HepG2 (cell line): ENCODE measurements around the gene MFRP. TPM values are rescaled to one million over a fixed set of nuclear protein-coding genes. Genes with fewer than 3 reads are reported as not detected.

Experiments used
- FOSL2 ChIP-seq: sonication (generic); formaldehyde crosslinking; IDR thresholded peaks from 2 replicates; pipeline ENCODE4 v1.4.0; 2020; ENCODE audit warnings: missing genetic modification reagents
- FOXC1 ChIP-seq: sonication (generic); formaldehyde crosslinking; IDR thresholded peaks from 2 replicates; pipeline ENCODE4 v1.8.0; 2022; ENCODE audit warnings: mild to moderate bottlenecking, missing genetic modification reagents, borderline replicate concordance
- IRF2 ChIP-seq: IDR thresholded peaks from 2 replicates; pipeline ENCODE4 v1.6.1; 2018; ENCODE audit warnings: missing genetic modification reagents, missing compliant biosample characterization
- KDM3A ChIP-seq: IDR thresholded peaks from 2 replicates; pipeline ENCODE4 v1.6.1; 2018; ENCODE audit warnings: low read depth, missing compliant biosample characterization
- MEF2D ChIP-seq: sonication (generic); formaldehyde crosslinking; IDR thresholded peaks from 2 replicates; pipeline ENCODE4 v1.5.1; 2020; ENCODE audit warnings: mild to moderate bottlenecking, missing genetic modification reagents
- NCOA2 ChIP-seq: sonication (generic); formaldehyde crosslinking; IDR thresholded peaks from 2 replicates; pipeline ENCODE4 v1.8.0; 2022; ENCODE audit warnings: inconsistent platforms
- NR2F6 ChIP-seq, 2 experiments: IDR thresholded peaks; 2 replicates each; pipeline ENCODE4 v1.6.1; 2016; ENCODE audit warnings: antibody characterized with exemption in 1 of 2, mild to moderate bottlenecking in 1 of 2
- SMAD3 ChIP-seq: sonication (generic); formaldehyde crosslinking; IDR thresholded peaks from 2 replicates; pipeline ENCODE4 v1.4.0; 2020; ENCODE audit warnings: missing genetic modification reagents
- ZBTB7B ChIP-seq: sonication (generic); formaldehyde crosslinking; IDR thresholded peaks from 2 replicates; pipeline ENCODE4 v1.4.0; 2020; ENCODE audit warnings: missing genetic modification reagents
- ZFP37 ChIP-seq: sonication (generic); formaldehyde crosslinking; IDR thresholded peaks from 2 replicates; pipeline ENCODE4 v1.4.0; 2020; ENCODE audit warnings: missing genetic modification reagents, borderline replicate concordance
- ZNF10 ChIP-seq: sonication (generic); formaldehyde crosslinking; IDR thresholded peaks from 2 replicates; pipeline ENCODE4 v1.4.0; 2020; ENCODE audit warnings: mild to moderate bottlenecking, low read depth, missing genetic modification reagents, borderline replicate concordance
- ZNF446 ChIP-seq: sonication (generic); formaldehyde crosslinking; IDR thresholded peaks from 2 replicates; pipeline ENCODE4 v1.5.0; 2020; ENCODE audit warnings: mild to moderate bottlenecking, missing genetic modification reagents
- ZSCAN12 ChIP-seq: sonication (generic); formaldehyde crosslinking; IDR thresholded peaks from 2 replicates; pipeline ENCODE4 v1.9.0; 2021; ENCODE audit warnings: mild to moderate bottlenecking, missing genetic modification reagents
- ZZZ3 ChIP-seq: sonication (generic); formaldehyde crosslinking; IDR thresholded peaks from 2 replicates; pipeline ENCODE4 v1.4.0; 2020; ENCODE audit warnings: missing genetic modification reagents, mild to moderate bottlenecking, borderline replicate concordance
- polyA plus RNA-seq, 8 experiments: library from polyadenylated mRNA; depleted of rRNA in 3 of 8; stranded (reverse) in 7 of 8; unstranded in 1 of 8; fragments of >200 nt; fragmentation: Illumina TruSeq in 4 of 8; extraction: Trizol in 4 of 8; gene quantifications; 2 replicates each; pipeline versions ENCODE4 v1.2.1 to v1.2.3, GENCODE V29; 2011 to 2016; ENCODE audit warnings: low read depth in 4 of 8, missing spikeins in 1 of 8, mixed read lengths in 1 of 8; ENCODE audit not compliant: insufficient read depth in 1 of 8
- total RNA-seq, 5 experiments: library from RNA; depleted of rRNA; stranded (reverse); fragments of >200 nt; fragmentation: Illumina TruSeq; extraction: Trizol; gene quantifications; 2 replicates each; pipeline ENCODE4 v1.2.3, GENCODE V29; 2016; ENCODE audit warnings: low read depth in 1 of 5
- TF ChIP-seq, protein P1 (sequence below): sonication (generic); formaldehyde crosslinking; conservative IDR thresholded peaks from 2 replicates; pipeline ENCODE4 v1.8.0; 2022; ENCODE audit warnings: low read depth, missing genetic modification reagents
- TF ChIP-seq, protein P2 (sequence below): IDR thresholded peaks from 2 replicates; pipeline ENCODE4 v1.6.1; 2016
- TF ChIP-seq, protein P3 (sequence below): sonication (generic); formaldehyde crosslinking; IDR thresholded peaks from 2 replicates; pipeline ENCODE4 v1.8.0; 2023; ENCODE audit warnings: mild to moderate bottlenecking, missing genetic modification reagents
- TF ChIP-seq, protein P4 (sequence below): sonication (generic); formaldehyde crosslinking; IDR thresholded peaks from 2 replicates; pipeline ENCODE4 v1.4.0; 2020; ENCODE audit warnings: missing genetic modification reagents
- TF ChIP-seq, protein P5 (sequence below): sonication (generic); formaldehyde crosslinking; IDR thresholded peaks from 2 replicates; pipeline ENCODE4 v1.4.0; 2020; ENCODE audit warnings: missing genetic modification reagents, borderline replicate concordance

The MFRP gene
- total and polyA plus RNA-seq, 2 of the 13 experiments (the other 11 are each of a cell fraction or from before 2014, with no cell fraction given): not detected

DNA sequence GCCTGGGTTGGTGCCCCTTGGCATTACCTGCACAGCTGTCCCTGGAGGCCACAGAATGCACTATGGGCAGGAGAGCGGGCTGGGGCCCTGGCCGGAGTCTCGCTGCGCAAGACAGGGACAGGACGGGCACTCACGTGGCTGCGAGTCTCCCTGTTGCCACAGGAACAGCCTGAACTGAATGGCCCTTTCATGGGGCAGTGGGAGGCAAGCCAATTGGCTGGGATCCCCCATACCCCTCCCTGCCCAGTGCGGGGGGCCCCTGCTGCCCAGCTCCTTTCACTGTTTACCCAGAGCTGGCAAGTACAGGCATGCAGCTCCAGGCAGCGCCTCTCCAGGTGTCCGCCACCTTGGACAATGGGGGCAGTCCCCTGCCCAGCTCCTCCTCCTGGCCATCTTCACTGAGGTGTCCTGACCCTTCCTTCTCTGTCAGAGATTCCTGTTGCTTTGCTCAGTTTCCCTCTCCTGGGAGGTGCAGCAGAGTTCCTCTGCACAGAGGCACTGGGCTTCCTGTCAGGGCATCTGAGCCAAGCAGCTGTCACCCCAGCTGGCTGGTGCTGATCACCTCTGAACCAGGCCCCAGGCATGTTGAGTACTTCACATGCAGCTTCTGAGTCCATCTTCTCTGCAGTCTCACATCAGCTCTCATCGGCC, 29.8 kb upstream of the MFRP start (continued):
- TF ChIP-seq, protein P1, sequence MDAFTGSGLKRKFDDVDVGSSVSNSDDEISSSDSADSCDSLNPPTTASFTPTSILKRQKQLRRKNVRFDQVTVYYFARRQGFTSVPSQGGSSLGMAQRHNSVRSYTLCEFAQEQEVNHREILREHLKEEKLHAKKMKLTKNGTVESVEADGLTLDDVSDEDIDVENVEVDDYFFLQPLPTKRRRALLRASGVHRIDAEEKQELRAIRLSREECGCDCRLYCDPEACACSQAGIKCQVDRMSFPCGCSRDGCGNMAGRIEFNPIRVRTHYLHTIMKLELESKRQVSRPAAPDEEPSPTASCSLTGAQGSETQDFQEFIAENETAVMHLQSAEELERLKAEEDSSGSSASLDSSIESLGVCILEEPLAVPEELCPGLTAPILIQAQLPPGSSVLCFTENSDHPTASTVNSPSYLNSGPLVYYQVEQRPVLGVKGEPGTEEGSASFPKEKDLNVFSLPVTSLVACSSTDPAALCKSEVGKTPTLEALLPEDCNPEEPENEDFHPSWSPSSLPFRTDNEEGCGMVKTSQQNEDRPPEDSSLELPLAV: no peak
- TF ChIP-seq SMAD3 (CRISPR knock-in tag) (peak; percentile 86), FOXC1 (no peak), ZNF446 (CRISPR knock-in tag) (no peak), ZFP37 (CRISPR knock-in tag) (no peak), FOSL2 (CRISPR knock-in tag) (peak; percentile 36; the same call in 1 of the 2 replicates), KDM3A (peak; percentile 45; the same call in 1 of the 2 replicates), ZSCAN12 (CRISPR knock-in tag) (no peak), ZBTB7B (peak; percentile 76), NR2F6 (IDR thresholded peaks at IDR 0.05) (peak; percentile 8; the same call in 1 of the 2 replicates), NR2F6 (CRISPR knock-in tag; IDR thresholded peaks at IDR 0.05) (peak; percentile 8; the same call in 1 of the 2 replicates), ZNF10 (CRISPR knock-in tag) (no peak), NCOA2 (CRISPR knock-in tag) (peak; percentile 64), IRF2 (CRISPR knock-in tag) (peak; percentile 27; the same call in 1 of the 2 replicates), ZZZ3 (CRISPR knock-in tag) (no peak), MEF2D (CRISPR knock-in tag) (no peak)
- TF ChIP-seq, protein P2, sequence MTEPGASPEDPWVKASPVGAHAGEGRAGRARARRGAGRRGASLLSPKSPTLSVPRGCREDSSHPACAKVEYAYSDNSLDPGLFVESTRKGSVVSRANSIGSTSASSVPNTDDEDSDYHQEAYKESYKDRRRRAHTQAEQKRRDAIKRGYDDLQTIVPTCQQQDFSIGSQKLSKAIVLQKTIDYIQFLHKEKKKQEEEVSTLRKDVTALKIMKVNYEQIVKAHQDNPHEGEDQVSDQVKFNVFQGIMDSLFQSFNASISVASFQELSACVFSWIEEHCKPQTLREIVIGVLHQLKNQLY (CRISPR knock-in tag): peak; percentile 41; the same call in 1 of the 2 replicates
- TF ChIP-seq, protein P3, sequence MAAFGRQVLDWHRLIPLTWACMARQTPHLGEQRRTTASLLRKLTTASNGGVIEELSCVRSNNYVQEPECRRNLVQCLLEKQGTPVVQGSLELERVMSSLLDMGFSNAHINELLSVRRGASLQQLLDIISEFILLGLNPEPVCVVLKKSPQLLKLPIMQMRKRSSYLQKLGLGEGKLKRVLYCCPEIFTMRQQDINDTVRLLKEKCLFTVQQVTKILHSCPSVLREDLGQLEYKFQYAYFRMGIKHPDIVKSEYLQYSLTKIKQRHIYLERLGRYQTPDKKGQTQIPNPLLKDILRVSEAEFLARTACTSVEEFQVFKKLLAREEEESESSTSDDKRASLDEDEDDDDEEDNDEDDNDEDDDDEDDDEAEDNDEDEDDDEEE (CRISPR knock-in tag): no peak
- TF ChIP-seq, protein P4, sequence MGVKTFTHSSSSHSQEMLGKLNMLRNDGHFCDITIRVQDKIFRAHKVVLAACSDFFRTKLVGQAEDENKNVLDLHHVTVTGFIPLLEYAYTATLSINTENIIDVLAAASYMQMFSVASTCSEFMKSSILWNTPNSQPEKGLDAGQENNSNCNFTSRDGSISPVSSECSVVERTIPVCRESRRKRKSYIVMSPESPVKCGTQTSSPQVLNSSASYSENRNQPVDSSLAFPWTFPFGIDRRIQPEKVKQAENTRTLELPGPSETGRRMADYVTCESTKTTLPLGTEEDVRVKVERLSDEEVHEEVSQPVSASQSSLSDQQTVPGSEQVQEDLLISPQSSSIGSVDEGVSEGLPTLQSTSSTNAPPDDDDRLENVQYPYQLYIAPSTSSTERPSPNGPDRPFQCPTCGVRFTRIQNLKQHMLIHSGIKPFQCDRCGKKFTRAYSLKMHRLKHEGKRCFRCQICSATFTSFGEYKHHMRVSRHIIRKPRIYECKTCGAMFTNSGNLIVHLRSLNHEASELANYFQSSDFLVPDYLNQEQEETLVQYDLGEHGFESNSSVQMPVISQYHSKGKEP: no peak
- TF ChIP-seq, protein P5, sequence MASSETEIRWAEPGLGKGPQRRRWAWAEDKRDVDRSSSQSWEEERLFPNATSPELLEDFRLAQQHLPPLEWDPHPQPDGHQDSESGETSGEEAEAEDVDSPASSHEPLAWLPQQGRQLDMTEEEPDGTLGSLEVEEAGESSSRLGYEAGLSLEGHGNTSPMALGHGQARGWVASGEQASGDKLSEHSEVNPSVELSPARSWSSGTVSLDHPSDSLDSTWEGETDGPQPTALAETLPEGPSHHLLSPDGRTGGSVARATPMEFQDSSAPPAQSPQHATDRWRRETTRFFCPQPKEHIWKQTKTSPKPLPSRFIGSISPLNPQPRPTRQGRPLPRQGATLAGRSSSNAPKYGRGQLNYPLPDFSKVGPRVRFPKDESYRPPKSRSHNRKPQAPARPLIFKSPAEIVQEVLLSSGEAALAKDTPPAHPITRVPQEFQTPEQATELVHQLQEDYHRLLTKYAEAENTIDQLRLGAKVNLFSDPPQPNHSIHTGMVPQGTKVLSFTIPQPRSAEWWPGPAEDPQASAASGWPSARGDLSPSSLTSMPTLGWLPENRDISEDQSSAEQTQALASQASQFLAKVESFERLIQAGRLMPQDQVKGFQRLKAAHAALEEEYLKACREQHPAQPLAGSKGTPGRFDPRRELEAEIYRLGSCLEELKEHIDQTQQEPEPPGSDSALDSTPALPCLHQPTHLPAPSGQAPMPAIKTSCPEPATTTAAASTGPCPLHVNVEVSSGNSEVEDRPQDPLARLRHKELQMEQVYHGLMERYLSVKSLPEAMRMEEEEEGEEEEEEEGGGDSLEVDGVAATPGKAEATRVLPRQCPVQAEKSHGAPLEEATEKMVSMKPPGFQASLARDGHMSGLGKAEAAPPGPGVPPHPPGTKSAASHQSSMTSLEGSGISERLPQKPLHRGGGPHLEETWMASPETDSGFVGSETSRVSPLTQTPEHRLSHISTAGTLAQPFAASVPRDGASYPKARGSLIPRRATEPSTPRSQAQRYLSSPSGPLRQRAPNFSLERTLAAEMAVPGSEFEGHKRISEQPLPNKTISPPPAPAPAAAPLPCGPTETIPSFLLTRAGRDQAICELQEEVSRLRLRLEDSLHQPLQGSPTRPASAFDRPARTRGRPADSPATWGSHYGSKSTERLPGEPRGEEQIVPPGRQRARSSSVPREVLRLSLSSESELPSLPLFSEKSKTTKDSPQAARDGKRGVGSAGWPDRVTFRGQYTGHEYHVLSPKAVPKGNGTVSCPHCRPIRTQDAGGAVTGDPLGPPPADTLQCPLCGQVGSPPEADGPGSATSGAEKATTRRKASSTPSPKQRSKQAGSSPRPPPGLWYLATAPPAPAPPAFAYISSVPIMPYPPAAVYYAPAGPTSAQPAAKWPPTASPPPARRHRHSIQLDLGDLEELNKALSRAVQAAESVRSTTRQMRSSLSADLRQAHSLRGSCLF (CRISPR knock-in tag): no peak
